Frontal cortex (tissue), 4 donors: ENCODE measurements around the gene CHRM3. TPM values are rescaled to one million over a fixed set of nuclear protein-coding genes. Genes with fewer than 3 reads are reported as not detected.

Source experiments
- DNase-seq, 2 donors: peaks; one replicate each; pipeline ENCODE4 v3.0.0; 2012; ENCODE audit warnings: low spot score in 2 of 2
- FAIRE-seq: peaks from 2 replicates; lab custom pipeline; 2012; peaks lifted over from hg19 to GRCh38; lab: Jason Lieb, UNC
- total RNA-seq: library from RNA; depleted of rRNA; stranded (reverse); fragments of >200 nt; gene quantifications from one replicate; pipeline ENCODE4 v1.2.3, GENCODE V29; 2014
- donor health status: control.
- donor health status: control.
- donor health status: control.

Gene CHRM3
- total RNA-seq, 1 donor from 2014 or later, result 39.1 TPM

DNA sequence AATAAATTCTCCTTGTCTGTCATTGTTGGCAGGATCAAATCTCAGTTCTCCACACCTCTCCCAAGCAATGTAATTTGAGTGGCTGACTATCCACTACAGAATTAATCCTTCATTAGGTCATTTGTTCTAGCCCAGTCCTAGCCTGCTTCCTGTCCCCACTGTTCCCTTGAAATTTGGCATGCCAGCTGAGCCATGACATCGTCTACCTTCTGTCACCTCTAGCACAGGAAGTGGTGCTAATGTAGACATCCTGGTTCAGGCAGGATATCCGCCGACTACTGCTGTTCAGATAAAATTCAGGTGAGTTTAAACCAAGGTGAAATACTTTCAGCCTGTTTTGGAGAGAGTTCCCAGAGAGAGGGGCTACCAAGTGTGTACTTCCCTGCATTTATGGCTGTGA, 5.9 kb downstream of the CHRM3 start:
- FAIRE-seq, result no peak
- DNase-seq, result no peak

DNA sequence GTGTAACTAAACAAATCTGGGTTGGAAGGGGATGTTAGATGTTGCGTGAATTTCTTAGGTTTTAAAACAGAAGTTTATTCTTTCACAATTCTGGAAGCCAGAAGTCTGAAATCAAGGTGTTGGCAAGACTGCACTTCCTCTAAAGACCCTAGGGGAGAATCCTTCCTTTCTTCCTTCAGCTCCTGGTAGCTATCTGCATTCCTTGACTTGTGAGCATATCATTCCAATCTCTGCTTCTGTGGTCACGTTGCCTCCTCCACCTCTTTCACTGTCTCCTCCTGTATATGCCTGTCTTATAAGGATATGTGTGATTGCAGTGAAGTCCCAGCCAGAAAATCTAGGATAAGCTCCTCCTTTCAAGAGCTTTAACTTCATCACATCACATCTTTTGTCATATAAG, 7.7 kb downstream of the CHRM3 start:
- FAIRE-seq (no peak), DNase-seq (no peak)

DNA sequence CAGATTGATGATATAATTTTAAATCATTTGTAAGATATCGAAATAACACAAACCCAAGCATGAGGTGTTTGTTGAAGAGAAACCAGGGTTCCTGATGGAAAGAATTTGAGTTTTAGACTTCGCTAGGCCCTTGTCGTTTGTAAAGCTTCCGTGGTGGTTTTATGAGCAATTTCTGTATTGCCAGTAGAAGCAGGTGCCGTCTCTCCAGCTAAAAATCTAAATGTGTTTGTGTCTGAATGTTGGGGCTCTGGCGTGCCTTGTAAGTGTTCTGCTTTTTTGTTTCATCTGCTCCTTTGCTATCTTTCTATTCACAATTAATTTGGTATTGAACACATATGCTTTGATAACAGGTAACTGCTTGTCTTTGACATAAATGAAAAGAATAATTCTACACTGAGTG, 27.5 kb downstream of the CHRM3 start:
- DNase-seq (no peak), FAIRE-seq (no peak)

DNA sequence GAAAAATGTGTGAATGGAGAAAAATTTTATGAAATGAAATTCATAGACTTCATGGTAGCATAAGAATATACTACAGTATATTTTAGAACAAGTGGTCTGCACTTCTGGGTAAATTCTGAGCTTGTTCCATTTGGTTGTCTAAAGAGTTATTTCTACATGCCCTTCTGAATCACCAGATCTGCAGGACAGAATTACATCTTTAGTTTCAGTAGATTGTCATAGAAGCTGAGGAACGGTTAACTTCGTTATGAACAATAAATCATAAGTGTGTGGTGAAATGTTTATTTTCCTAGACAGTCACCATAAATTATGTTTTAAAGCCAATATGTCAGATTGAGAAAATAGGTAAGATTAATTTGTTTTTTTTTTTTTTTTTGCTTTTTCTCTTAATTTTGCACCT, 30.9 kb downstream of the CHRM3 start:
- DNase-seq (no peak), FAIRE-seq (no peak)

DNA sequence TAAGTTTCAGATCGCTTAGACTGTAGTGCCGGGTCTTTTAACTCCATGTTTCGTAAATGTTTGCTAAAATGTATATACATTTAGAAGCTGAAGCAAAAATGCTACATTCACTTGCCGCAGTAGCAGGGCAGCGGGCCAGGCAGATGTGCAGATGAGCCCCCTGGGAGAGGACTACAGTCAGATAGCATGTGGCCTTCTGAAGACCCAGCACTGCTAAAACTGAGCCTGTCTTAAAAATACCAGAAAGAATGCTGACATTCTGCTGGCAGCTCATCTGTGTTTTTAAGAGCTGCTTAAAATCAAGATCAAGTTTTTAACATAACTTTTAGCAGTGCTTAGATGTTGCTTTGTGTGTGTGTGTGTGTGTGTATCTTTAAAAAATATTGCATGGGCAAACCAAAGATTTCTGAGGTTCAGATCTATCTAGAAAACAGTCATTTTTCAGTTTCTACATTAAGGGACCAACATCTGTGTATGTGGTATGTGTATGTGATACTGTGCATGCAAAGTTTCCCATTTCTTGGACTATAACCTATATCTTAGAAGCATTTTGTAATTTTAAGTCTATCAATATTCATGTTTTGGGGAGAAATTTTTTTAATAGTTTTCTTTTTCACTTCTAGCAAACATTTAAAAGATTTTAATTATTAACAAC, 31.7 kb downstream of the CHRM3 start:
- DNase-seq, result no peak
- no peak for FAIRE-seq

DNA sequence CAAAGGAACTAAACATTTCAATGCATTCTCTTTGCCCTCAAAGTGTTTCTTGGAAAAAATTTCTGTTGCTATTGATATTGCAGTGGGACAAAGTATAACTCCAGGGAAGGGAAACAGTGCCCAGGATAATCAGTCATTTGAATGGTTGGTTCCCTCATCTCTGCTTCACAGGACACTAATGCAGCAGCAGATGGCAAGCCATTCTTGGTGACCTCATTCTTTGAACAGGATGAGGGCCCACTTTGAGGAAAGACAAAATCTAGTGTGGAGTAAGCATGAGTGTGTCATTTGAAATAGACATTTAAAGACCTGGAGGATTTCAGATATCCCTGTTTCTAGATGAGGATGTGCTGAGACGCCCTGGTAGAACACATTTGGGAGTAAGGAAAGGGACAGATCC, 32.3 kb downstream of the CHRM3 start:
- no peak for DNase-seq

DNA sequence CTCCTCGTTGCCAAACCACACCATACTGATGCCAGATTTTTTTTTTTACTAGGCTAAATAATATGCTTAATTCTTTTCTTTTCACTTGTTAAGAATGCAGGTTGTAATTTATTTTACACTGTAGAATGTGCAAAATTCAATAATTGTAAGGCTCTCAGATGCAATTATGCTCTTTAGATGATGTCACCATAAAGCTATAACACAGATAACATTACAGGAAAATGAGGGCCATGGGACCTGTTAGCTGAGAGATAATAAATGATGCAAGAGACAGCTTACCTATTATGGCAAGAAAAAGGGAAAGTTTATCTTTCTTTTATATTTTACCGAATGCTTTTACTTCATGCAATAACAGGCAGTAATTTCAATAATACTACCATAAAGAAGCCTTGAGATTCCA, 35.4 kb downstream of the CHRM3 start:
- FAIRE-seq, result no peak
- no peak for DNase-seq

More for the DNA sequence above, 32.3 kb downstream of the CHRM3 start:
- FAIRE-seq, result no peak

DNA sequence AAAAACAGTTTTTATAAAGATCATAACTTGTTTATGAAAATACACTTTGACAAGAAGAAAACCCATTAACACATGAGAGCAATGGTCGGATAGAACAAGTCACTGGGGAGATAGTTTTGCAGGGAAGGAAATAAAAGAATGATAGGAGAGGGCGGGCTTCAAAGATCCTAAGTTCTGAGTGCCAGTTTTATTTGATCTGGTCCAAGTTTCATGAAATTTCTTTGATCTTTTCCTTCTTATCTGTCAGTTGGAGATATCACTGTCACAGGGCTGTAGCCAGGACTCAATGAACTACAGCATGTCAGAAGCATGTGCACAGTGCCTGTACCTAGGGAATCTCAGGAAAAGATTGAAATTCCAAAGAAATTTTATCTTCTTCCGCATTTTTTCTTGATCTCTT, 36.5 kb downstream of the CHRM3 start:
- DNase-seq, result no peak
- FAIRE-seq, result no peak

DNA sequence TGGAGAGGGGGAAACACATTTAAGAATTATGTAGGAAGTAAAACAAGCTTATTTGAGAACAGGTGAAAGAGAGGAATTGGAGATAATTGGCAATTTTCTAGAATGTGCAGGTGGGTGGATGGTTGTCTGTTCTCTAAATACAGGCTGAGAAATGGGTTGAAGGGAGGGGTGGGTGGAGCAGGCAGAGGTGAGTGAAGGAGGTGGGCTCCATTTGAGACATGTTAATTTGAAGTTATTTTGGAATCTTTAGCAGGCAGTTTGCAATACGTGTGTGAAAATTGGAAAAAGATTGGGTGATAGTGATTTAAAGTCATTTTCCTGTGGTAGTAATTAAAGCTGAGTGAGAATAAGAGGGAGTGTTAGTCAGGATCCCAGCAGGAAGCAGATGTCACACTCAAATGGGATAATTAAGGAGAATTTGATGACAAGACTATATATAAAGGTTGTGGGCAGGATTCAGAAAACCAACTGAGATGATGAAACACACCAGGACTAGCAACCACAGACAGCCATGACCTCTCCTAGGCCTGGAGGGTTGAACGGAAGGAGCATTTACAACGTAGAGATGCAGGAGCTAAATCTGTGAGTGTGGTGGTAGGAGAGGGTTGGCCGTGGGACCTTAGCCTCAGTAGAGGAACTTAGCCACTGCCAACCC, 40.6 kb downstream of the CHRM3 start:
- FAIRE-seq (no peak), DNase-seq (no peak)

DNA sequence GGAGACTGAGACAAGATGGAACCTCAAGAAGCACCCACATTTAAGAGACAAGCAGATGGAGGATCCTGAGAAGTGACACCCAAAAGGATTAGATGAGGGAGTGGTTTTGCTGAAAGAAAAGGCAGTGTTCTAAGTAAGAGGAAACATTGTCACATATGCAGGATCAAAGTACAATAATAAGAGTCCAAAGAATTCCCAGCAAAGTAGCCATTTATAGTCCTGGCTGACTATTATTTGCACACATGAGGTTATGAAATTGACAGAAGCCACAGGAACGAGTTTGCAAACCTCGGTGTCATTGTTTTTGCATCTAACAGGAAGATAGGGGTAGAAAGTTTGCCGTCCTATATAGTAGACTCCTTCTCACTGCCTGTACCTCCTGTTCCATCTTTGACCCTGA, 41.3 kb downstream of the CHRM3 start:
- DNase-seq (no peak), FAIRE-seq (no peak)

DNA sequence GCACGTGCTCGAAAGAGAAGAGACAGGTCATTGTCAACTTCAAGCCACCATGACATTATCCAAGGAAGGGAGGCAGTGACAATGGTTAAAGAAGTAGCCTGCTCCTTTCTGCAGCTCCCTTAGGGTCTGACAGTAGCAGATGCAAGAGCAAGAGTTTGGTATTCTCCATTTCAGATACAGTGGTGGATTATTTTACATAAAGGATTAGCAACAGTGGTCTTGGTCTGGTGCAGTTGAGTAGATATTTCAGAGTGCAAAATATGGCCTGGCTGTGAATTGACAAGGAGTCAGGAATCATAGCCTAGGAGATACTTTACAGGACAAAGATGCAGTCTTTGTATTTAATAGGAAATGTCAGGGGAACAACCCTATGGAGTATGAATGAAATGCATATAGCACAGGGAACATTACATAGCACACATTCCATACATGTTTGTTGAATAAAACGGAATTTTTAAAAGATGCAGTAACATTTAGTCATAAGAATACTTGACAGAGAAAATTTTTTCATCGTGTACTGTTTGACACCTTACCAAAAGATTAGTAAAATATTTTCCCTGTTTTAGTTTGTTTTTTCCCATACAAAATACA, 41.8 kb downstream of the CHRM3 start:
- no peak for DNase-seq
- FAIRE-seq, result no peak

DNA sequence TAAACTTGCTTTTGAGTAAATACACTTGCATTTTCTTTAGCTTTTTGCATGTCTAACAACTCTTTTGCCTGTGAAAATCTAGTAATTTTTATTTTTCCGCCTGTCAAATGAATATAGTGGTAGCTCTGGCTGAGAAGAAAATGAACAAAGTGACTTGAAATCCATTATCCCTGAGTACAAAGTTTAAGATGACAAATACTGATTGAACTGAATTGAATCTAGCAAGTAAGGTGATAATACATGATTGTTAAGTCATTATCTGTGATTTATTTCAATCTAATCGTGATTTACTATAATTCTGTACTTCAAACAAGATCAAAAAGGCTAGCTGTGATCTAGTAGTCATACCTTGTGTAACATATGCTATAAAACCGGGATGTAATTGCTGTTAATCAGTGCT, 42.8 kb downstream of the CHRM3 start:
- no peak for FAIRE-seq
- DNase-seq, result no peak

DNA sequence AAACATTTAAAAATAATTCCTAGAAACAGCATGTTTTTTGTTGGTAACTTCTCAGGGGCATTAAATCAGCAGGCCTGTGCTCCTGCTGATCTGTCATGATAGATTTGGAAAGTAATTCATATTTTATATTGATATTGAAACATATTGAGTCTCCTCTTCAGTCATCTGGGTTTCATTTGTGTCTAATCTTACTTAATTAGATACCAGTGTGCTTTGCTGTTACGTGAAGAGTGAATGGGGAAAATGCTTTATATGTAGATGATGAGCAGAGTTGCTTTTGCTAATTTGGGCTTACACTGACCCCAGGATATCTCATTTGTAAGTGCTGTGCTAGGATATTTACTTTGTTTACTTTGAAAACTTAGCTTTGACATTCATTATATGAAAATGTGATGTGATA, 45.9 kb downstream of the CHRM3 start:
- FAIRE-seq, result no peak

DNA sequence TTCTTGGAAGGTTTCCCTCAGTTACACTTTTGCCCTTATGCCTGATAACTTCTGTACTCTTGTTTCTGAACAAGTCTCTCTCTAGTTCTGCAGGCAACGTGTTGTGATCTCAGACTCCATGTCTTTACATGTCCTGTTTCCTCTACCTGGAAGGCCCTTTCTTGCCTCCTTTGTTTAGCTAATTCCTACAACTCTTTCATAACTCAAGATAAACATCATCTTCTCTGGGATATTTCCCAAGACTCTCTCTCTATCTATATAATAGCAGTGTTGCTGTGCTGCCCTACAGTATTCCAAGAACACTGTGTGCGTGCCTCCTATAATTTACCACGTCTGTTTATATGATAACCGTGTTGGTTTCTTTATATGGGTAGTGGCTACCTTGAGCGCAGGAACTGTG, 47.8 kb downstream of the CHRM3 start:
- FAIRE-seq (no peak), DNase-seq (no peak)

More for the DNA sequence above, 45.9 kb downstream of the CHRM3 start:
- DNase-seq, result no peak
